Activated CD8-positive, alpha-beta memory T cell treated with anti-CD3 and anti-CD28 coated beads, Interleukin-2, amount 50 U/mL, for 1 hour (primary cell): ENCODE results near the gene COG7.
"Not testable (repeated sequence)": the region's sequence is repeated elsewhere in the genome, so short reads cannot be mapped to it uniquely, and the experiment has no call there.

ENCODE experiments used
- DNase-seq: peaks from one replicate; pipeline ENCODE4 v3.0.0-alpha.2; 2020; ENCODE audit errors: extremely low read depth

Gene COG7

GRCh38 chr16:23385441-23385840, 67.5 kb downstream of the COG7 start:
- DNase-seq, result no peak

- DNase-seq, result no peak
Observed at GRCh38 chr16:23384878-23385277, 68.1 kb downstream of the COG7 start.

- DNase-seq, result no peak
Observed at GRCh38 chr16:23383881-23384280, 69.1 kb downstream of the COG7 start.

- DNase-seq, result no peak
Observed at GRCh38 chr16:23382279-23382678, 70.7 kb downstream of the COG7 start.

- DNase-seq, result not testable (repeated sequence)
Observed at GRCh38 chr16:23381702-23382101, 71.3 kb downstream of the COG7 start.

GRCh38 chr16:23380501-23380951, 72.5 kb downstream of the COG7 start:
- no peak for DNase-seq

- no peak for DNase-seq
Observed at GRCh38 chr16:23379707-23380106, 73.3 kb downstream of the COG7 start.

GRCh38 chr16:23378921-23379320, 74.1 kb downstream of the COG7 start:
- DNase-seq, result no peak

- DNase-seq, result no peak
Observed at GRCh38 chr16:23378256-23378655, 74.7 kb downstream of the COG7 start.

- no peak for DNase-seq
Observed at GRCh38 chr16:23377071-23377931, 75.7 kb downstream of the COG7 start.

- DNase-seq, result no peak
Observed at GRCh38 chr16:23375643-23376042, 77.3 kb downstream of the COG7 start.

- DNase-seq, result no peak
Observed at GRCh38 chr16:23374721-23375510, 78.1 kb downstream of the COG7 start.

GRCh38 chr16:23373436-23374219, 79.4 kb downstream of the COG7 start:
- no peak for DNase-seq

GRCh38 chr16:23371368-23371767, 81.6 kb downstream of the COG7 start:
- no peak for DNase-seq

- DNase-seq, result no peak
Observed at GRCh38 chr16:23369416-23369815, 83.6 kb downstream of the COG7 start.

- DNase-seq, result no peak
Observed at GRCh38 chr16:23368469-23368868, 84.5 kb downstream of the COG7 start.

- no peak for DNase-seq
Observed at GRCh38 chr16:23367988-23368387, 85.0 kb downstream of the COG7 start.

- no peak for DNase-seq
Observed at GRCh38 chr16:23367564-23367963, 85.4 kb downstream of the COG7 start.

- DNase-seq, result not testable (repeated sequence)
Observed at GRCh38 chr16:23366341-23366740, 86.6 kb downstream of the COG7 start.

- DNase-seq, result no peak
Observed at GRCh38 chr16:23365602-23366240, 87.3 kb downstream of the COG7 start.

- no peak for DNase-seq
Observed at GRCh38 chr16:23362460-23363317, 90.3 kb downstream of the COG7 start.
